GM12872 (cell line): ENCODE data around the gene ORM2.
"Not testable (repeated sequence)": the region's sequence is repeated elsewhere in the genome, so short reads cannot be mapped to it uniquely, and the experiment has no call there.

Experiments
- CTCF ChIP-seq: IDR thresholded peaks from 3 replicates; pipeline ENCODE4 v1.5.1; 2011; ENCODE audit warnings: low read depth, mild to moderate bottlenecking, low read length, moderate library complexity; ENCODE audit not compliant: insufficient read depth

The ORM2 gene

GRCh38 chr9:114316605-114317230, 13.0 kb upstream of the ORM2 start:
- TF ChIP-seq CTCF, result no peak

- TF ChIP-seq CTCF, result no peak
Observed at GRCh38 chr9:114317665-114318357, 11.9 kb upstream of the ORM2 start.

- no peak for TF ChIP-seq CTCF
Observed at GRCh38 chr9:114318416-114318815, 11.3 kb upstream of the ORM2 start.

GRCh38 chr9:114319147-114319546, 10.5 kb upstream of the ORM2 start:
- no peak for TF ChIP-seq CTCF

GRCh38 chr9:114321759-114322158, 7.9 kb upstream of the ORM2 start:
- TF ChIP-seq CTCF, result no peak

- not testable (repeated sequence) for TF ChIP-seq CTCF
Observed at GRCh38 chr9:114322831-114323531, 6.7 kb upstream of the ORM2 start, which contains the start of gene ORM1. Gene ORM1, plus strand, starts transcription at chr9:114323098. Its CDS starts 36 bp downstream, at chr9:114323134.

- TF ChIP-seq CTCF, result no peak
Observed at GRCh38 chr9:114324492-114324891, 5.2 kb upstream of the ORM2 start.
